ENCODE data around the gene HSPA8.

DNA sequence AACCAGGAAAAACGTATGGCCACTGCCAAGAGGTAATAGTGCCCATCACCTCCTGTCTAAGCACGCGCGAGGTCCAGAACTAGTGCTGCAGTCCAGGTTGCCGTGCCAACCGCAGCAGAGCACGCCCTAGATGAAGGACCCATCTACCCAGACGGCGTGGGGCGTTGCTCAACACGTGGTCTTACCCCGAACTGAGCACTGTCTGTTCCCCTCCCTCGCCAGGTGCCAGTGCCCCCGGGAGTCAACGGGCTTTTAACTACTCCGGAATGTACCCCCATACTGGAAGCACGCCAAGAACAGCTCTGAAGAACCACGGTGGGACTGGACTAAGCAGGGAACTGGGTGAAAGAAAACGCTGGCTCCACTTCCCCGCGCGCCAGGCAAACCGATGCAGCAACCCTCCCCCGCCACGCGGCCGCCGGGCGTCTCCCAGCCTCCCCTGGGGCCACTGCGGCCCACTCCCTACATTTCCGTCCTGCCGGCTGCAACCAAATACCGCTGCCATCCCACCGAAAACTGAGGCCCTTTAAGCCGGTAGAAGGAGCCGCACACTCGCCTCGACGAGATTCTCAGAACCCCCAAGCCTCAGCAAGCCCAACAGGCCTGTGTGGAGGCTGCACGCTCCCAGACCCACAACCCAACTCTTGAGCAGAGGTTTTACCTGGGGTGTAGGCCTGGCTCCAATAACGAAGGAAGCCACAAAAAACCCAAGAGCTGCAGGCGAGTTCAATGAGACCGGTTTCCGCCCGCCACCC lies at the start of gene HSPA8:
- TF ChIP-seq POLR2AphosphoS5 (IDR thresholded peaks at IDR 0.05): peak; percentile 96
- TF ChIP-seq, protein P1, sequence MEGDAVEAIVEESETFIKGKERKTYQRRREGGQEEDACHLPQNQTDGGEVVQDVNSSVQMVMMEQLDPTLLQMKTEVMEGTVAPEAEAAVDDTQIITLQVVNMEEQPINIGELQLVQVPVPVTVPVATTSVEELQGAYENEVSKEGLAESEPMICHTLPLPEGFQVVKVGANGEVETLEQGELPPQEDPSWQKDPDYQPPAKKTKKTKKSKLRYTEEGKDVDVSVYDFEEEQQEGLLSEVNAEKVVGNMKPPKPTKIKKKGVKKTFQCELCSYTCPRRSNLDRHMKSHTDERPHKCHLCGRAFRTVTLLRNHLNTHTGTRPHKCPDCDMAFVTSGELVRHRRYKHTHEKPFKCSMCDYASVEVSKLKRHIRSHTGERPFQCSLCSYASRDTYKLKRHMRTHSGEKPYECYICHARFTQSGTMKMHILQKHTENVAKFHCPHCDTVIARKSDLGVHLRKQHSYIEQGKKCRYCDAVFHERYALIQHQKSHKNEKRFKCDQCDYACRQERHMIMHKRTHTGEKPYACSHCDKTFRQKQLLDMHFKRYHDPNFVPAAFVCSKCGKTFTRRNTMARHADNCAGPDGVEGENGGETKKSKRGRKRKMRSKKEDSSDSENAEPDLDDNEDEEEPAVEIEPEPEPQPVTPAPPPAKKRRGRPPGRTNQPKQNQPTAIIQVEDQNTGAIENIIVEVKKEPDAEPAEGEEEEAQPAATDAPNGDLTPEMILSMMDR (IDR thresholded peaks at IDR 0.05): peak in 2 of 4 experiments; percentile 3 to 10
- TF ChIP-seq POLR2A (IDR thresholded peaks at IDR 0.05): peak; percentile 95 to 98

Data from gastroesophageal sphincter (tissue), 3 donors.